ENCODE results near the gene SVEP1. TPM values are rescaled to one million over a fixed set of nuclear protein-coding genes. Genes with fewer than 3 reads are reported as not detected.
A peak's percentile ranks its signal among the peaks of the same experiment; 100 is the strongest.

The SVEP1 gene
- total and polyA plus RNA-seq, 2 experiments from 2014 or later = 1.9 to 4.4 TPM

DNA sequence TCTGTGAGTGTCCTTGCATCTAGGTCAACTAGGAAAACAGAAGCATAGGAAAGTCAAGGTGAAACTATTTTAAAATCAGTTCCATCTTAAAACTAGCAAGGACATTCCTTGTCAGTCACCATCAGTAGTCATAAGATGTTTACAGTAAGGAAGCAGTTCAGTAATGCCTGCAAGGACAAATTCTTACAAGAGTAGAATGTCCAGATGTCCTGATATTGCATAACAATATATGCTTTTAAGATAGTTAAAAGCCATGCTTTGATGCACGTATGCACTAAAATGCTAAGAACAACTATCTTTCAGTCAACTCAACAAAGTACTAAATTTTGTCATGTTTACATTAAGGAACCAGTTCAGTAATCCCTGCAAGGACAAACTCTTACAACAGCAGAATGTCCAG is 11.3 kb upstream of the SVEP1 start:
- Histone ChIP-seq H3K36me3 (no peaks in the 10 kb centered on the region), H3K27ac (no peak overlapping the region), H3K4me1 (ENCODE audit: low read depth) (no peaks in the 10 kb centered on the region), H3K27me3 (no peaks in the 10 kb centered on the region), H3K9me3 (ENCODE audit: low read depth) (no peaks in the 10 kb centered on the region), H3K4me3 (no peak overlapping the region)
- no peak for DNase-seq (ENCODE audit: low read depth in 1 of 2, low spot score in 1 of 2)
- TF ChIP-seq, protein P1, sequence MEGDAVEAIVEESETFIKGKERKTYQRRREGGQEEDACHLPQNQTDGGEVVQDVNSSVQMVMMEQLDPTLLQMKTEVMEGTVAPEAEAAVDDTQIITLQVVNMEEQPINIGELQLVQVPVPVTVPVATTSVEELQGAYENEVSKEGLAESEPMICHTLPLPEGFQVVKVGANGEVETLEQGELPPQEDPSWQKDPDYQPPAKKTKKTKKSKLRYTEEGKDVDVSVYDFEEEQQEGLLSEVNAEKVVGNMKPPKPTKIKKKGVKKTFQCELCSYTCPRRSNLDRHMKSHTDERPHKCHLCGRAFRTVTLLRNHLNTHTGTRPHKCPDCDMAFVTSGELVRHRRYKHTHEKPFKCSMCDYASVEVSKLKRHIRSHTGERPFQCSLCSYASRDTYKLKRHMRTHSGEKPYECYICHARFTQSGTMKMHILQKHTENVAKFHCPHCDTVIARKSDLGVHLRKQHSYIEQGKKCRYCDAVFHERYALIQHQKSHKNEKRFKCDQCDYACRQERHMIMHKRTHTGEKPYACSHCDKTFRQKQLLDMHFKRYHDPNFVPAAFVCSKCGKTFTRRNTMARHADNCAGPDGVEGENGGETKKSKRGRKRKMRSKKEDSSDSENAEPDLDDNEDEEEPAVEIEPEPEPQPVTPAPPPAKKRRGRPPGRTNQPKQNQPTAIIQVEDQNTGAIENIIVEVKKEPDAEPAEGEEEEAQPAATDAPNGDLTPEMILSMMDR (IDR thresholded peaks at IDR 0.05; ENCODE audit: low read depth, low read length) = no peak

DNA sequence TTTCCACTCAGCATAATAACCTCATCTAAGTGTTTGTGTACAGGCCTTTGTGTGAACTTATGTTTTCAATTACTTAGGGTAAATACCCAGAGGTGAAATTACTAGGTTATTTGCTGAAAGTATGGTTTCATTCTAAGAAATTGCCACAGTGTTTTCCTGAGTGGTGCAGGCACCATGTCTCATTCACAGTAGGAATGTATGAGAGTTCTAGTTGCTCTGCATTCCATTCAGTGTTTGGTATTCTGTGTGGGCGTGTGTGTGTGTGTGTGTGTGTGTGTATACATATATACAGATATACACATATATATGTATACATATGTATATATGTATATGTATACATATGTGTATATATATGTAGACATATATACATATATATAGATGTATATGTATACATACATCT is 8.8 kb upstream of the SVEP1 start:
- no peaks in the 10 kb centered on the region for H3K36me3 ChIP-seq
- DNase-seq (ENCODE audit: low read depth in 1 of 2, low spot score in 1 of 2) = no peak

DNA sequence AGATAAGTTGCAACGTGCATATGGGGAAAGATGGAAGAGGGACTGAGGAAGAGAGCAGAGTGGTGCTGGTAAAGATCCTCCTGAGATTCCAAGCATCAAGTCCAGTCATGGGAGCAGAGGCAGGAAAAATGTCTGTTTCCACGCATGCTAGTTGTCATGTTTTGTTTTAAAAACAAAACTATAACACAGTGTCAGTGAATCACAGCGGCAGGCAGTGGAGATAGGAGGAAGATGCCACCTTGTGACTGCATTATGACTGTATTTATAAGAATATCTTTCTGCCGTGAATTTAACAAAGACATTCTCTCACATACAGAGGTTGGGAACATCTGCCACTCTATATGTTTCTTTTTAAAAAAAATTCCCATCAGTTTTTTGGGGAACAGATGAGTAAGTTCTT is 3.7 kb upstream of the SVEP1 start:
- TF ChIP-seq, protein P1 (IDR thresholded peaks at IDR 0.05; ENCODE audit: low read depth, low read length) = peak; percentile 29

More for the DNA sequence above, 8.8 kb upstream of the SVEP1 start:
- TF ChIP-seq, protein P1 (IDR thresholded peaks at IDR 0.05; ENCODE audit: low read depth, low read length) = no peak
- no peak overlapping the region for H3K27ac ChIP-seq
- no peak overlapping the region for H3K4me3 ChIP-seq
- H3K9me3 ChIP-seq (ENCODE audit: low read depth) = no peaks in the 10 kb centered on the region
- no peaks in the 10 kb centered on the region for H3K4me1 ChIP-seq (ENCODE audit: low read depth)
- no peaks in the 10 kb centered on the region for H3K27me3 ChIP-seq

DNA sequence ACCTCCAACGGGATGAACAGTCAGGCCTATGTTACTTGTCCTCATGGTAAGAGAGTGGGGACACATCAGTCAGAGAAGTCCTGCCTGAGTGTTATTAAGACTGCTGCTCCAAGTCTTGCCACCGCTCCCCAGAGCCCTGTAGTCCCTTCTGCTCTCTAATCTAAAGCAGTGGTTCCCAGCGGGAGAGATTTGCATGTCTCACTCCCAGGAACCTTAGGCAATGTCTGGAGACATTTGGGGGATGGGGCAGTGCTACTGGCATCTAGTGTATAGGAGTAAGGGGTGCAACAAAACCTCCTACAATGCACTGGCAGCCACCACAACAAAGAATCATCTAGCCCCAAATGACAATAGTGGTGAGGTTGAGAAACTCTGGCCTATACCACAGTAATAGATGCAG is 2.6 kb upstream of the SVEP1 start:
- H3K4me1 ChIP-seq (ENCODE audit: low read depth) = peaks cover 6% of the 10 kb centered on the region
- peaks cover 3% of the 10 kb centered on the region for H3K27me3 ChIP-seq
- no peak overlapping the region for H3K4me3 ChIP-seq
- TF ChIP-seq, protein P1 (IDR thresholded peaks at IDR 0.05; ENCODE audit: low read depth, low read length) = no peak
- DNase-seq (ENCODE audit: low read depth in 1 of 2, low spot score in 1 of 2) = peak; percentile 5 to 35
- no peak overlapping the region for H3K27ac ChIP-seq
- H3K9me3 ChIP-seq (ENCODE audit: low read depth) = no peaks in the 10 kb centered on the region
- no peaks in the 10 kb centered on the region for H3K36me3 ChIP-seq

More for the DNA sequence above, 3.7 kb upstream of the SVEP1 start:
- H3K4me1 ChIP-seq (ENCODE audit: low read depth) = peaks cover 6% of the 10 kb centered on the region
- no peaks in the 10 kb centered on the region for H3K9me3 ChIP-seq (ENCODE audit: low read depth)
- no peak overlapping the region for H3K4me3 ChIP-seq
- no peaks in the 10 kb centered on the region for H3K36me3 ChIP-seq
- peak in 1 of 2 donors; percentile 68 for DNase-seq (ENCODE audit: low read depth in 1 of 2, low spot score in 1 of 2)
- H3K27me3 ChIP-seq = peaks cover 3% of the 10 kb centered on the region
- H3K27ac ChIP-seq = no peak overlapping the region

DNA sequence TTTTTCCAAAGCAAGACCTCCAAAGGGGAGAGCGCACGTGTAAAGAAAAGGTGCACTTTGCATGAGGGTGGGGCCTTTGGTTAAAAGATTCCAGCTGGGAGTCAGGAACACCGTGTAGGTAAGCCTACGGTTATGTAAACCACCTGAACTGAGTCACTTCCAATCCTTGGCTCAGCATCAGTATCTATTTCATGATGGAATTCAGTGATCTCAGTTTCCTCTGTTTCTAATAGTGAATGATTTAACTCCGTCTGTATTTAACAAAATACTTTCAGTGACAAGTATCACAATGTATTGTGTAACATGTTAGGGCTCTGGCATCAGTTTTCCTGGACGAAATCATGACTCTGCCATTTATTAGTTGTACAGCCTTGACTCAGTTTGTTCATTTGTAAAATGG is 1.3 kb upstream of the SVEP1 start:
- peaks cover 3% of the 10 kb centered on the region for H3K27me3 ChIP-seq

More for the DNA sequence above, 1.3 kb upstream of the SVEP1 start:
- H3K4me3 ChIP-seq = no peak overlapping the region
- H3K36me3 ChIP-seq = no peaks in the 10 kb centered on the region
- no peak overlapping the region for H3K27ac ChIP-seq
- no peaks in the 10 kb centered on the region for H3K9me3 ChIP-seq (ENCODE audit: low read depth)
- peaks cover 6% of the 10 kb centered on the region for H3K4me1 ChIP-seq (ENCODE audit: low read depth)
- DNase-seq (ENCODE audit: low read depth in 1 of 2, low spot score in 1 of 2) = no peak
- TF ChIP-seq, protein P1 (IDR thresholded peaks at IDR 0.05; ENCODE audit: low read depth, low read length) = no peak

All from cardiac muscle cell (in vitro differentiated cells and primary cell).